Renal cortex interstitium (tissue), 11 donors: ENCODE data around the gene RHOV. TPM values are rescaled to one million over a fixed set of nuclear protein-coding genes. Genes with fewer than 3 reads are reported as not detected.
A peak's percentile ranks its signal among the peaks of the same experiment; 100 is the strongest.

Experiments used
- DNase-seq, 11 donors: peaks; one replicate each; pipeline ENCODE4 v3.0.0-alpha.2; 2013; ENCODE audit warnings: low read depth in 9 of 11, low spot score in 4 of 11; ENCODE audit errors: extremely low read depth in 1 of 11
- polyA plus RNA-seq, 3 donors: library from polyadenylated mRNA; unstranded; fragments of 120-200 nt; gene quantifications; one replicate each; pipeline ENCODE4 v1.2.1, GENCODE V29; 2013; ENCODE audit not compliant: insufficient read length in 3 of 3

RHOV gene
- polyA plus RNA-seq, 3 donors: 1.4 to 2.6 (median 1.5) TPM

DNA sequence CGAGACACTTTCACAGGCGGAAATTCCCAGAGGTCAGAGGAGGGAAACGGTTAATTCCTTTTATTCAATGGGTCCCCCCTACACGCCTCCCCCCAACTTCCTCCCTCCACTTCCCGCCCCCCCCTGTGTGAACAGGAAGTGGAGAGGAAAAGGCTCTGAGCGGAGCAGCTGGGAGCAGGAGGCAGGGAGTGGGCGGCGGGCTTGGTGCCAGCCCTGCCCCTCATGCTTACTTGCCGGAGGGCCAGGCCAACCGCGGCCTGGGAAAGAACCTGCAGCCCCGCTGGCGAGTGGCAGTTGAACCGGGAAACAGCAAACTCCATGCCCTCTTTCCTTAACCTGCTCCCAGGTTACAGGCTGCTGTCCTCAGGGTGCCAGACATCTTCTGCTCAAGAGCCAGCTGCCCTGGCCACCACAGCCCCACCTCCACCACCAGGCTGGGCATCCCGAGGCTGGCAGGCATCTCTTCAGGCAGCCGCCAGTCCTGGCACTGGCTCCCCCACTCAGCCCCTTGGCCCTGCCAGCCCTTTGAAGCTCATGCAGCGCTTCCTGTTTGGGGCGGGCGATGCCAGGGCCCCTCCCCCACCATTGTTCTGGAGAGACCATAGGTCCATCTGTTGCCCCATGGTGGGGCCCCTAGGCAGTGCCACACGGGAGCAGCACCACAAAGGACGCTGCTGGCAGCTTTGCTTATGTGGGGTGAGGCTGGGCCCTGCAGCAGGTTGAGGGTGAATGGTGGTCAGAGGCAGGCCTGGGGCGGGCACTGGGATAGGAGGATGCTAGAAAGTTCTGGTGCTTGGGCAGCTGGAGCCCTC is 33.2 kb upstream of the RHOV start:
- no peak for DNase-seq

DNA sequence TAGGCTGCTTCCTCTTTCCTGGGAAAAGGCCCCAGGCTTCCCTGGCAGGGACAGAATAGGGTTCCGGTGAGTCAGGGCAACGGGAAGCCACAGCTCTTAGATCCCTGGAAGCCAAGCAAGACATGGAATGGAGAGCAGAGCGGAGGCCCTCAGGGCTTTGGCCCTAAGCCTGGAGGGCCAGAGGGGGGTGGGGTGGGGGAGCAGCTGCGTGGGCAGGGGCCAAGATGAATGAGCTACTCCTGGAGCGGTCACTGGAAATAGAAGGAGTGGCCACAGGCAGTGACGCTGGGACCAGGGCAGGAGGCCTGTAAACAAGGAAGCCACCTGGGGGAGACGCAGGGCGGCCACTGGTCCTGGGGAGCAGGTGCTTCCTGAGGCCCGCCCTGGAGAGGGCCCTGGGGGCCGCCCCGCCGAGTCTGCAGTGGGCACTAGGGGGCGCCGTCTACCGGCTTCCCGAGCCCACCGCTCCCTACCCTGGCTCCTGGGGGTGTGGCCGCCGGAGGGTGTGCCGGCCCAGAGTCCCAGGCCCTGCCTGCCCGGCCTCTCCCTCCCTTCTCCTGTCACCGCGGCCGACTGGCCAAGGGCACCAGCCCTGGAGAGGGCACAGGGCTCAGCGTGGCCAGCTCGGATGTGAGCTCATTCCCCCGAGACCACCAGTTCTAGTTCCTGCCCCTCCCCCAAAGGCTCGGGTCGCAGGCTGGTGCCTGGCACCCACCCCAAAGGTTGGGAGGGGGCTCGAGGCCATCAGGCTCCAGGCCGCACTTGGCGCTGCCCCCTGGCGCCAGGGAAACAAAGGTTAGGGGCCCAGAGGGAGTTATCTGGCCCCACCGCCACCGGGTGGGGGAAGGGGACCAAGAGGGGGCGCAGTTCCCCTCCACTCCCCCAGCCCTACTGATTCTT is 32.3 kb upstream of the RHOV start:
- DNase-seq: peak in 2 of 11 donors; percentile 66 to 75

- no peak for DNase-seq
Observed at GRCh38 chr15:40904552-40905201, 30.6 kb upstream of the RHOV start.

- DNase-seq: no peak
Observed at GRCh38 chr15:40902605-40903561, 28.8 kb upstream of the RHOV start.

DNA sequence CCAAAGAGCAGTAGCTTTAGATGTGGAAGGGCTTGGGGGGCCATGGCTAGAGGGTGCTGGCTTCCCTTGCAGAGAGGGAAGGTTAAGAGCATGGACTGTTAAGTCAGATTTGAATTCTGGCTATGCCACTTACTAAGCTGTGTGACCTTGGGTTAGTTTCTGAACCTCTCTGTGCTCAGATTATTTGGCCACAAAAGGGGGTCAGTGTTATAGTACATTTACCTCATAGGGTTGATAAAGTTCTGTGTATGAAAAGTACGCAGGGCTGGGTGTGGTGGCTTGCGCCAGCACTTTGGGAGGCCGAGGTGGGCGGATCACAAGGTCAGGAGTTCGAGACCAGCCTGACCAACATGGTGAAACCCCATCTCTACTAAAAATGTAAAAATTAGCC is 27.0 kb upstream of the RHOV start:
- no peak for DNase-seq

DNA sequence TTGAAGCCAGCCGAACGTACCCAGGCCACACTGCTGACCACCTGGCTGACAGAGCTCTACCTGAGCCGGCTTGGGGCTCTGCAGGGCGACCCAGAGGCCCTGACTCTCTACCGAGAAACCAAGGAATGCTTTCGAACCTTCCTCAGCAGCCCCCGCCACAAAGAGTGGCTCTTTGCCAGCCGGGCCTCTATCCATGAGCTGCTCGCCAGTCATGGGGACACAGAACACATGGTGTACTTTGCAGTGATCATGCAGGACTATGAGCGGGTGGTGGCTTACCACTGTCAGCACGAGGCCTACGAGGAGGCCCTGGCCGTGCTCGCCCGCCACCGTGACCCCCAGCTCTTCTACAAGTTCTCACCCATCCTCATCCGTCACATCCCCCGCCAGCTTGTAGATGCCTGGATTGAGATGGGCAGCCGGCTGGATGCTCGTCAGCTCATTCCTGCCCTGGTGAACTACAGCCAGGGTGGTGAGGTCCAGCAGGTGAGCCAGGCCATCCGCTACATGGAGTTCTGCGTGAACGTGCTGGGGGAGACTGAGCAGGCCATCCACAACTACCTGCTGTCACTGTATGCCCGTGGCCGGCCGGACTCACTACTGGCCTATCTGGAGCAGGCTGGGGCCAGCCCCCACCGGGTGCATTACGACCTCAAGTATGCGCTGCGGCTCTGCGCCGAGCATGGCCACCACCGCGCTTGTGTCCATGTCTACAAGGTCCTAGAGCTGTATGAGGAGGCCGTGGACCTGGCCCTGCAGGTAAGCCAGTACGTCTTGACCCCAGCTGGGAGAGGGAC is 26.4 kb upstream of the RHOV start:
- DNase-seq: no peak

DNA sequence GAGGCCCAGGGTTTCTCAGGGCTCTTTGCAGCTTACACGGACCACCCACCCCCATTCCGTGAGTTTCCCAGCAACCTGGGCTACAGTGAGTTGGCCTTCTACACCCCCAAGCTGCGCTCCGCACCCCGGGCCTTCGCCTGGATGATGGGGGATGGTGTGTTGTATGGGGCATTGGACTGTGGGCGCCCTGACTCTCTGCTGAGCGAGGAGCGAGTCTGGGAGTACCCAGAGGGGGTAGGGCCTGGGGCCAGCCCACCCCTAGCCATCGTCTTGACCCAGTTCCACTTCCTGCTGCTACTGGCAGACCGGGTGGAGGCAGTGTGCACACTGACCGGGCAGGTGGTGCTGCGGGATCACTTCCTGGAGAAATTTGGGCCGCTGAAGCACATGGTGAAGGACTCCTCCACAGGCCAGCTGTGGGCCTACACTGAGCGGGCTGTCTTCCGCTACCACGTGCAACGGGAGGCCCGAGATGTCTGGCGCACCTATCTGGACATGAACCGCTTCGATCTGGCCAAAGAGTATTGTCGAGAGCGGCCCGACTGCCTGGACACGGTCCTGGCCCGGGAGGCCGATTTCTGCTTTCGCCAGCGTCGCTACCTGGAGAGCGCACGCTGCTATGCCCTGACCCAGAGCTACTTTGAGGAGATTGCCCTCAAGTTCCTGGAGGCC is 25.6 kb upstream of the RHOV start:
- DNase-seq: no peak

DNA sequence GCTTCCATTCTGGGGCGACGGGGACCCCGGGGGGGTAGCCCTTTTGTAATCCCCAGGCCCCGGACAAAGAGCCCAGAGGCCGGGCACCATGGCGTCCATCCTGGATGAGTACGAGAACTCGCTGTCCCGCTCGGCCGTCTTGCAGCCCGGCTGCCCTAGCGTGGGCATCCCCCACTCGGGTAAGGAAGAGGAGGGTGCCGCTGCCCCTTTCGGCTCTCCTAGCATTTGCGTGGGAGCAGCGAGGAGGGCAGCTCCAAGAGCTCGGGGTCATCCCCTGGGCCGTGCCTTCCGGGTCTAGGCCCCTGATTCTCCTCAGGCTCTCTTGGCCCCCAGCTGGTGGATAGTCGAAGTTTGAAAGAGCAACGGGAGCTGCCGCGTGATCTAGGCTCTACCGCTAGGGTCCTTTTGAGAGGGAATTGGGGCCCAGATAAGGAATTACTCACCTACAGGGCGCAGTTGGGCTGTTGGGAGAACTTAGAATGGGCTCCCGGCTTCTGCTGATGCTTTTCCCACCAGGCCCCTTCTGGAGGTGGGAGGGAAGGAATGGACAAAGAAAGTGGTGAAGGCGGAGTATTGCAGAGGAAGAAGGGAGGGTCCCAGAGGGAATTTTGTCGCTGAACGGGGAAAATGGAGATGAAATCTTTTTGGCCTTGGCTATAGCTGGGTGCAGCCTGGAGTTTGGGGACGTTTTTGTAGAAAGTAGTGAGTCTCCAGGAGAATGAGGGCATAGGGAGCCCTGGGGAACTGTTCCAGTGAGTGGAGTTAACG is 20.8 kb upstream of the RHOV start:
- DNase-seq: peak in 1 of 11 donors; percentile 63

DNA sequence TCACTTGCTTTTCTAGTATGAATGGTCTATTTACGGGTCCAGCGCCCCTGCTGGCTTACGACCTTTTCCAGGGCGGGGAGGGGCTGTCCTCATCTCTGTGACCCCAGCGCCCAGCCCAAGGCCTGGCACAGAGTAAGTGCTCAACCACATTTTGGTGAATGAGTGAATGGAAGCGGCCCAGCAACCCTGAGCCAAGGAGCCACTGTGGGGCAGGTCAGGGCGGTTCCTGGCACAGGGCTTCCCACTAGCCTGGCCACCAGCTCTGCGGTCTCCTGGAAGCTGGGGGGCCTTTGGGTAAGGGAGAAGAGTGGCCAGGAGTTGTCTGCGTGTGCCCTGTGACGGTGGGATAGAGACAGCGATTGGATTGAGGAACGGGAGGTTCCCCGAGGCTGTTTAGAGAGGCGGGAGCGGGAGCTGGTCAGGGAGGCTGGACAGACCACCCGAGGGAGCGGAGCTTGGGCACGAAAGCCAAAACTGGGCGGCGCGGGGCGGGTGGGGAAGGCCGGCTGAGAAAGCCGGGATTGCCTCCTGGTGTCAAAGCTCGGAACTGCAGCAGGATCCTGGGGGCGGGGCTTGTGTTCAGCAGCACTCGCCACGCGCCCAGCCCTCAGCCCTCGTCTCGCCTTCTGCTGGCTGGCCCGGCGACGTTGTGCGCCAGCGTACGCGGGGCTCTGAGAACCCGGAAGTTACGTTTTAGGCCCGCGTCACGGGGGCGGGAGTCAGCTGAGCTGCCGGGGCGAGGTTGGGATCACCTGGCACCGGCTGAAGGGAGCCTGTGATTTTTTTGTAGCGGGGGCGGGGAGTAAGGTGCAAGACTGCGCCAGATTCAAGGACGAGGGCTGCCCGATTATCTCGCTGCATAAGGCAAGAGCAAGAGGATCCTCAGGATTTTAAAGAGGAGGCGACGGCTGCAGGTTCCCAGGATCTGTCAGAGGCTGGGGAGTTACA is 20.0 kb upstream of the RHOV start, which contains the start of gene VPS18:
Gene VPS18 (plus strand): TSS at position 718 of the 948 bp plus-strand sequence. CDS start 319 bp downstream, outside the sequence.
- peak; percentile 90 to 98 (median 96) for DNase-seq

GRCh38 chr15:40893019-40893670 is 19.1 kb upstream of the RHOV start:
- no peak for DNase-seq

DNA sequence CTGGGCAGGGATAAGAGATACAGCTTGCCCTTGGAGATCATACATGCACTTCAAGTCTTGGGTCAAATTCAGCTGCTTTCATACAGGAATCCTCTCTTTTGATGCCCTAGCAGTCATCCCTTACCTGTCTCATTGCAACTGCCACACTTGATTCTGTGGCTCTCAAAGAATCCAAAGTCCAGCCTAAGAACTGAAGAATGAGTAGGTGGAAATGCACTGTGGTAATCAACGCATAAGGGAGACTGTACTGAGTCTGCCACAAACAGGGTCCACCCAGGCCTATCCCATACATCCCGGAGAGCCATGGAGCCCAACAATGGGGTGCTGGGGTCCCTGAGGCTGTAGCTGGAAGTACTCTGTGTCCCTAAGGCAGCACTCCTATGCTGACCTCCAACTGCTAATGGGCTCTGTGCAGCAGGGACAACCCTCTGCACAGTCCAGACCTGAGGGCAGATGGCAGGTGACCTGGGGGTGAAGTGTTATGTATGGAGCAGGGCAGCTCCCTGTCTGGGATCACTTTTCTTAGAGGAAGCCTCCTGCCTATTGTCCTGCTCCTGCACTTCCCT is 18.5 kb upstream of the RHOV start:
- no peak for DNase-seq

GRCh38 chr15:40891810-40892446 is 17.9 kb upstream of the RHOV start:
- DNase-seq: no peak

DNA sequence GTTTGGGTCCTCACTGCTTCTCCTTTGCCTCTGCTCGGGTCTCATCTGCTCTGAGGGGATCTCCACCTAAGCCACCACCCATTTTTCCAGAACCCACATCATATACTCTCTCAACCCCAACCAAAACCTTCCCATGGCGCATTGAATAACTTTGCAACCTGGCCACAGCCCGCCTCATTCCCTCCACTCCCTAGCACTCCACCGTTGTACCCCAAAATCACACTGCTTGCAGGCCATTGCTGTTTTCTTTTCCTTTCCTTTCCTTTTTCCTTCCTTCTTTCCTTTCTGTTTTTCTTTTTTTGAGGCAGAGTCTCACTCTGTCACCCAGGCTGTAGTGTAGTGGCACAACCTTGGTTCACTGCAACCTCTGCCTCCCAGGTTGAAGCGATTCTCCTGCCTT is 17.1 kb upstream of the RHOV start:
- no peak for DNase-seq

DNA sequence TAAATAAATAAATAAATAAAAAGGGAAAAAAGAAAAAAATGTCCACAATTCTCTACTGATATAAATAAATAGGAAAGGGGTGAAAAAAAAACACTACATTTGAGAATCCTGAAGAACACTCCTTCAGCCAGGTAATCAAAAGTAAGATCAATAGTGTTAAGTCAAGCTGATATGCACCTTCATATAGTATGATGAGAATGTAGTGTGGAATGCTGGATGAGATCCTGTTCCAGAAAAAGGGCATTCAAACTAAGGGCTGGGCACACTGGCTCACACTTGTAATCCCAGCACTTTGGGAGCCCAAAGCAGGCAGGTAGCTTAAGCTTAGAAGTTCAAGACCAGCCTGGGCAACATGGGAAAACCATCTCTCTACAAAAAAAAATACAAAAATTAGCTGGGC is 15.1 kb upstream of the RHOV start:
- no peak for DNase-seq
